ENCODE data around the gene TUBB.

TUBB gene

DNA sequence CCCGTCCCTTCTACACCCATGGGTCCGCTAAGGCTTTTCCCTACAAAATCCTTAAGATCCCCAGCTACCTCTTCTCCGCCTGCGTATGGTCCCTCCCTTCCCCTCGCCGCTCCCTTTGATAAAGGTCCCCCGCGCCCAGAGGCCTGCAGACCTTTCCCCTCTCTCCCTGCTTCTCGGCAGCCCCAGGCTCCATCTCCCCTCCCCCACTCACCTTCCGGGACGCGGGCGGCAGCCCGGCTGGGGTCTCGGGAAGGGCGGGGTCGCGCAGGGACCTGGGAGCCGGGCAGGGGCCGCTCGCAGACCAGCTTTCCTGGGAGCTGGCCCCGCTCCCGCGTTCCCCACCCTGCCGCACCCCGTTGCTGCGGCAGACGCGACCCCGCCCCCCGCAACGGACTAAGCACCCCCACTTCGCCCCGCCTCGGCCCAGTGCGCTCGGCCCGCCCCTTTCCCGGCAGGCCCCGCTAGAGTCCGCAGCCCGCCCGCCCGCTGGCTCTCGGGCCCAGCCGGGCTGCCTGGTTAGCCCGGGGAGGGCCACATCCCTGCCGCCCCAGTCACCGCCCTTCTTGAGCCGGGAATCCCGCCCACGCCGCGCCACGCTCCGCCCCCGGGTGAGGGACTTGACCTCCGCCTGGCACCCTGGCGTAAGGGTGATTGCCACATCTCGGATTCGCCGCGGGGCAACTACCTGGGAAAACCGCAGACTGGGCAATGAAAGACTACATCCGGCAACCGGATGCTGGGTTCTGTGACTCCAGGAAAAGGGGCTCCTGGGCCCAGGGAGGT is 22.4 kb downstream of the TUBB start, which contains the start of gene FLOT1:
Gene FLOT1, minus strand, starts transcription at position 372 of the 783 bp plus-strand sequence. CDS start 498 bp downstream, outside the sequence.
- Histone ChIP-seq H3K27me3 (ENCODE audit: insufficient read depth, low read depth, severe bottlenecking) (no peaks in the 10 kb centered on the region), H3K36me3 (peaks cover 40% of the 10 kb centered on the region), H3K27ac (peak within 1 kb of the TSS; percentile 86), H3K9me3 (ENCODE audit: severe bottlenecking) (peaks cover 11% of the 10 kb centered on the region), H3K4me3 (ENCODE audit: low read depth, low read length) (peak within 1 kb of the TSS; percentile 76)
- TF ChIP-seq, protein P1, sequence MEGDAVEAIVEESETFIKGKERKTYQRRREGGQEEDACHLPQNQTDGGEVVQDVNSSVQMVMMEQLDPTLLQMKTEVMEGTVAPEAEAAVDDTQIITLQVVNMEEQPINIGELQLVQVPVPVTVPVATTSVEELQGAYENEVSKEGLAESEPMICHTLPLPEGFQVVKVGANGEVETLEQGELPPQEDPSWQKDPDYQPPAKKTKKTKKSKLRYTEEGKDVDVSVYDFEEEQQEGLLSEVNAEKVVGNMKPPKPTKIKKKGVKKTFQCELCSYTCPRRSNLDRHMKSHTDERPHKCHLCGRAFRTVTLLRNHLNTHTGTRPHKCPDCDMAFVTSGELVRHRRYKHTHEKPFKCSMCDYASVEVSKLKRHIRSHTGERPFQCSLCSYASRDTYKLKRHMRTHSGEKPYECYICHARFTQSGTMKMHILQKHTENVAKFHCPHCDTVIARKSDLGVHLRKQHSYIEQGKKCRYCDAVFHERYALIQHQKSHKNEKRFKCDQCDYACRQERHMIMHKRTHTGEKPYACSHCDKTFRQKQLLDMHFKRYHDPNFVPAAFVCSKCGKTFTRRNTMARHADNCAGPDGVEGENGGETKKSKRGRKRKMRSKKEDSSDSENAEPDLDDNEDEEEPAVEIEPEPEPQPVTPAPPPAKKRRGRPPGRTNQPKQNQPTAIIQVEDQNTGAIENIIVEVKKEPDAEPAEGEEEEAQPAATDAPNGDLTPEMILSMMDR (IDR thresholded peaks at IDR 0.05; ENCODE audit: low read depth, low read length): no peak
- DNase-seq: peak; percentile 92

DNA sequence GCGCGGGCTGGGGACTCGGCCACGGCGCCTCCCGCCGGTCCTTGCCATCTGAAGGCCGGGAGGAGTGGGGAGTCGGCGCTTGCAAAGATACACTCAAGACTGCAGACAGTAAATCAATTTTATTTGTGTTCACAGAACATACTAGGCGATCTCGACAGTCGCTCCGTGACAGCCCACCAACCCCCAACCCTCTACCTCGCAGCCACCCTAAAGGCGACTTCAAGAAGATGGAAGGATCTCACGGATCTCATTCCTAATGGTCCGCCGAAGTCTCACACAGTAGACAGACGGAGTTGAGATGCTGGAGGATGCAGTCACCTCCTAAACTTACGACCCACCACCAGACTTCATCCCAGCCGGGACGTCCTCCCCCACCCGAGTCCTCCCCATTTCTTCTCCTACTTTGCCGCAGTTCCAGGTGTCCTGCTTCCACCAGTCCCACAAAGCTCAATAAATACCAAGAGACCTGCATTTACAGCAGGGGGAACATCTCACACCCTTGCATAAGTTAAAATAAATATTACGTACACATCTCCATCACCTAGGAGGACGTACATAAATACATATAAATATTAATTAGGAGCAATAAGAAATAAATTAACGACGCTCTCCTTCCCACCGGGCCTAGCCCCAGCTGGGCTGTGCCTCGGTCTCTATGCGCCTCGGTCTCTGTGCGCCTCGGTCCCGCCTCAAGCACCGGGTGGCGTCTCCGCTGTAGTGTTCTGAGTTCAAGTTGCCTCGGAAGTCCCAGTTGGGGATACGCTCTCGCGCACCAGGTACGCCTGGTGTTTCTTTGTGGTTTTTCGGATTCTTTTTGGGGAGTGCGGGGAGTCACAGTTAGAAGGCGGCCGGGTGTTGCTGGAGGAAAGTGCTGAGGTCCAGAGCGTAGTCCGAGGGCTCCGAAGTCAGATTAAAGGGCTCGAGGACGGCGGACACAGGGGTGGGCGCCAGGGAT is 23.2 kb downstream of the TUBB start:
- peak overlapping the region; percentile 86 for H3K27ac ChIP-seq
- DNase-seq: no peak
- H3K27me3 ChIP-seq (ENCODE audit: insufficient read depth, low read depth, severe bottlenecking): no peaks in the 10 kb centered on the region
- H3K9me3 ChIP-seq (ENCODE audit: severe bottlenecking): peaks cover 11% of the 10 kb centered on the region
- peaks cover 31% of the 10 kb centered on the region for H3K36me3 ChIP-seq
- no peak overlapping the region for H3K4me3 ChIP-seq (ENCODE audit: low read depth, low read length)
- TF ChIP-seq, protein P1 (IDR thresholded peaks at IDR 0.05; ENCODE audit: low read depth, low read length): no peak

GRCh38 chr6:30744054-30744805 is 24.1 kb downstream of the TUBB start, which contains the start of gene IER3:
Gene IER3 (minus strand): TSS chr6:30744547. CDS start chr6:30744518, 29 bp downstream.
- TF ChIP-seq, protein P1 (IDR thresholded peaks at IDR 0.05; ENCODE audit: low read depth, low read length): no peak
- Histone ChIP-seq H3K36me3 (peaks cover 23% of the 10 kb centered on the region), H3K27me3 (ENCODE audit: insufficient read depth, low read depth, severe bottlenecking) (no peaks in the 10 kb centered on the region), H3K27ac (no peak within 1 kb of the TSS), H3K9me3 (ENCODE audit: severe bottlenecking) (peaks cover 11% of the 10 kb centered on the region), H3K4me3 (ENCODE audit: low read depth, low read length) (no peak within 1 kb of the TSS)
- no peak for DNase-seq

GRCh38 chr6:30747300-30747687 is 27.1 kb downstream of the TUBB start:
- no peaks in the 10 kb centered on the region for H3K27me3 ChIP-seq (ENCODE audit: insufficient read depth, low read depth, severe bottlenecking)
- DNase-seq: no peak
- TF ChIP-seq, protein P1 (IDR thresholded peaks at IDR 0.05; ENCODE audit: low read depth, low read length): no peak
- peaks cover 11% of the 10 kb centered on the region for H3K9me3 ChIP-seq (ENCODE audit: severe bottlenecking)
- no peaks in the 10 kb centered on the region for H3K36me3 ChIP-seq
- H3K27ac ChIP-seq: no peak overlapping the region
- H3K4me3 ChIP-seq (ENCODE audit: low read depth, low read length): no peak overlapping the region
